K562 (cell line): ENCODE data around the gene CCT4. TPM values are rescaled to one million over a fixed set of nuclear protein-coding genes. Genes with fewer than 3 reads are reported as not detected.
A peak's percentile ranks its signal among the peaks of the same experiment; 100 is the strongest.

Experiments used
- ATAC-seq: fragments of 200-7000 bp; cut with Tn5 transposase; 3 replicates; pipeline ENCODE4 v1.9.1; 2020; ENCODE audit warnings: moderate library complexity
- BruUV-seq: library from RNA; stranded (reverse); fragments of 400-500 nt; replicated peaks from 2 replicates; lab custom pipeline; 2021; lab: Mats Ljungman, UMichigan
- CTCF ChIA-PET: fragments of 300-600 bp; formaldehyde crosslinking; extraction: SDS; loops from one replicate; lab custom pipeline; 2021; ENCODE audit warnings: low intra/inter-chr PET ratio; lab: Yijun Ruan, JAX
- POLR2A ChIA-PET: fragments of 300-600, 350-650 bp; sonication (Branson Sonifier 250); formaldehyde crosslinking; extraction: SDS; loops from one replicate; lab custom pipeline; 2021; ENCODE audit warnings: antibody characterized with exemption, inconsistent platforms; lab: Yijun Ruan, JAX
- DNase-seq, 4 experiments: peaks; one replicate each; pipeline versions ENCODE4 v3.0.0 to v3.0.0-alpha.2; 2011 to 2018; ENCODE audit warnings: low spot score in 3 of 4, mixed read lengths in 3 of 4; ENCODE audit errors: extremely low read depth in 1 of 4
- FAIRE-seq: peaks from 2 replicates; lab custom pipeline; 2011; peaks lifted over from hg19 to GRCh38; lab: Jason Lieb, UNC
- H2AFZ ChIP-seq: 2 replicates; pipeline ENCODE4 v1.6.0; 2011; ENCODE audit warnings: low read depth, low read length, control low read depth, inconsistent platforms
- H3K27ac ChIP-seq: fragments of 200-600 bp; 3 replicates; pipeline ENCODE4 v1.8.0; 2011; ENCODE audit warnings: low read depth, mild to moderate bottlenecking, control low read depth, inconsistent platforms, low read length, moderate library complexity, mixed read lengths; ENCODE audit errors: extremely low read depth
- H3K27me3 ChIP-seq, 2 experiments: fragments of 300-600 bp in 1 of 2; 2 replicates in 1 of 2; 3 replicates in 1 of 2; pipeline versions ENCODE4 v1.6.0 to v1.8.0; 2011; ENCODE audit warnings: inconsistent platforms in 2 of 2, low read length in 2 of 2, mild to moderate bottlenecking in 1 of 2, mixed read lengths in 1 of 2, moderate library complexity in 1 of 2; ENCODE audit not compliant: control insufficient read depth in 2 of 2, insufficient read depth in 2 of 2
- H3K36me3 ChIP-seq: fragments of 300-600 bp; 3 replicates; pipeline ENCODE4 v1.8.0; 2011; ENCODE audit warnings: mild to moderate bottlenecking, low read length, inconsistent platforms; ENCODE audit not compliant: control insufficient read depth, insufficient read depth
- H3K4me1 ChIP-seq, 2 experiments: fragments of 200-600 bp in 1 of 2; replicated peaks in 1 of 2; 2 replicates in 1 of 2; 3 replicates in 1 of 2; pipeline versions ENCODE4 v1.5.1 to v1.8.0; 2011; ENCODE audit warnings: inconsistent platforms in 2 of 2, low read length in 2 of 2, mild to moderate bottlenecking in 1 of 2, mixed read lengths in 1 of 2, moderate library complexity in 1 of 2; ENCODE audit not compliant: control insufficient read depth in 2 of 2, insufficient read depth in 2 of 2
- H3K4me2 ChIP-seq: 2 replicates; pipeline ENCODE4 v1.6.1; 2011; ENCODE audit warnings: low read length, control low read depth, inconsistent platforms, mixed read lengths; ENCODE audit not compliant: insufficient read depth
- H3K4me3 ChIP-seq: fragments of 200-600 bp; sonication (generic), shearing (Covaris generic); 2 replicates; pipeline ENCODE4 v1.5.1; 2016; ENCODE audit warnings: control low read depth, inconsistent platforms
- H3K79me2 ChIP-seq: fragments of 200-600 bp; 3 replicates; pipeline ENCODE4 v1.8.0; 2011; ENCODE audit warnings: low read length, inconsistent platforms; ENCODE audit not compliant: control insufficient read depth, insufficient read depth
- H3K9ac ChIP-seq, 2 experiments: 2 replicates each; pipeline versions ENCODE4 v1.6.0 to v1.6.1; 2011; ENCODE audit warnings: low read depth in 2 of 2, low read length in 2 of 2, control low read depth in 1 of 2, inconsistent platforms in 1 of 2, mild to moderate bottlenecking in 1 of 2, mixed read lengths in 1 of 2; ENCODE audit not compliant: insufficient read depth in 1 of 2
- H3K9me1 ChIP-seq: one replicate; pipeline ENCODE4 v1.6.0; 2011; ENCODE audit warnings: inconsistent platforms, mild to moderate bottlenecking, low read length, moderate library complexity; ENCODE audit not compliant: control insufficient read depth, insufficient read depth
- H3K9me3 ChIP-seq: replicated peaks from 2 replicates; pipeline ENCODE4 v1.5.1; 2011; ENCODE audit warnings: low read depth, low read length, inconsistent platforms; ENCODE audit not compliant: control insufficient read depth, insufficient read depth
- H4K20me1 ChIP-seq: replicated peaks from 2 replicates; pipeline ENCODE4 v1.6.1; 2011; ENCODE audit warnings: low read length, inconsistent platforms, mixed read lengths; ENCODE audit not compliant: control insufficient read depth, insufficient read depth
- CBFA2T3 ChIP-seq: fragments of 450-650 bp; IDR thresholded peaks from 2 replicates; pipeline ENCODE4 v1.6.1; 2017
- CTBP1 ChIP-seq: fragments of 450-650 bp; IDR thresholded peaks from 2 replicates; pipeline ENCODE4 v1.6.1; 2016; ENCODE audit warnings: borderline replicate concordance
- ESRRA ChIP-seq: fragments of 450-650 bp; IDR thresholded peaks from 2 replicates; pipeline ENCODE4 v1.6.1; 2014; ENCODE audit warnings: low read depth, mild to moderate bottlenecking, moderate library complexity, borderline replicate concordance
- NFRKB ChIP-seq: fragments of 450-650 bp; IDR thresholded peaks from 2 replicates; pipeline ENCODE4 v1.6.1; 2016; ENCODE audit warnings: low read depth
- RBM39 ChIP-seq: fragments of 200-400 bp; formaldehyde crosslinking; optimal IDR thresholded peaks from 2 replicates; pipeline ENCODE3; 2018; ENCODE audit warnings: low read depth, low read length
- ZBTB8A ChIP-seq: fragments of 450-650 bp; IDR thresholded peaks from 2 replicates; pipeline ENCODE4 v1.6.1; 2018; ENCODE audit warnings: mild to moderate bottlenecking, moderate library complexity; ENCODE audit not compliant: partially characterized antibody
- ZFP30 ChIP-seq: fragments of 250-450 bp; sonication (Bioruptor Pico); IDR thresholded peaks from 2 replicates; pipeline ENCODE4 v1.8.0; 2022; ENCODE audit warnings: moderate library complexity, mild to moderate bottlenecking, inconsistent platforms, borderline replicate concordance
- WGBS: fragments of 100-300 bp; shearing (Covaris generic); methylation state at CpG from one replicate; pipeline ENCODE4 v1.1.6; 2016; ENCODE audit warnings: low coverage, mixed read lengths; ENCODE audit not compliant: insufficient coverage; ENCODE audit errors: missing lambda C conversion rate; 5-methylcytosine and 5-hydroxymethylcytosine counted together
- in situ Hi-C: fragments of 300-500 bp; cut with MboI; formaldehyde crosslinking; loops from 4 replicates; pipeline ENCODE4 v1.15.0; 2018; ENCODE audit warnings: inconsistent platforms, mixed read lengths
- intact Hi-C: fragments of 100-400 bp; cut with micrococcal nuclease; formaldehyde crosslinking; loops from 2 replicates; pipeline ENCODE4 v1.14.2; 2022
- polyA plus RNA-seq, 8 experiments: library from polyadenylated mRNA; depleted of rRNA in 4 of 8; stranded (reverse) in 5 of 8; unstranded in 3 of 8; fragments of >200 nt; fragmentation: Nextera tagmentation in 2 of 8; fragmentation: Illumina TruSeq in 1 of 8; extraction: Ambion mirVana in 2 of 8; extraction: Trizol in 1 of 8; gene quantifications; 2 replicates each; pipeline versions ENCODE4 v1.2.1 to v1.2.3, GENCODE V29; 2011 to 2014; ENCODE audit warnings: inconsistent platforms in 1 of 8, missing spikeins in 1 of 8
- total RNA-seq, 7 experiments: library from RNA; depleted of rRNA in 6 of 7; stranded (reverse); fragments of >200 nt in 6 of 7; fragmentation: Illumina TruSeq in 2 of 7; extraction: Trizol in 2 of 7; gene quantifications; 2 replicates each; pipeline versions ENCODE4 v1.2.1 to v1.2.3, GENCODE V29; 2011 to 2021; ENCODE audit warnings: low replicate concordance in 1 of 7

Gene CCT4
- total and polyA plus RNA-seq, 9 of the 15 experiments (the other 6 are each of a cell fraction or from before 2014, with no cell fraction given) = 101 to 368 (median 303) TPM

DNA sequence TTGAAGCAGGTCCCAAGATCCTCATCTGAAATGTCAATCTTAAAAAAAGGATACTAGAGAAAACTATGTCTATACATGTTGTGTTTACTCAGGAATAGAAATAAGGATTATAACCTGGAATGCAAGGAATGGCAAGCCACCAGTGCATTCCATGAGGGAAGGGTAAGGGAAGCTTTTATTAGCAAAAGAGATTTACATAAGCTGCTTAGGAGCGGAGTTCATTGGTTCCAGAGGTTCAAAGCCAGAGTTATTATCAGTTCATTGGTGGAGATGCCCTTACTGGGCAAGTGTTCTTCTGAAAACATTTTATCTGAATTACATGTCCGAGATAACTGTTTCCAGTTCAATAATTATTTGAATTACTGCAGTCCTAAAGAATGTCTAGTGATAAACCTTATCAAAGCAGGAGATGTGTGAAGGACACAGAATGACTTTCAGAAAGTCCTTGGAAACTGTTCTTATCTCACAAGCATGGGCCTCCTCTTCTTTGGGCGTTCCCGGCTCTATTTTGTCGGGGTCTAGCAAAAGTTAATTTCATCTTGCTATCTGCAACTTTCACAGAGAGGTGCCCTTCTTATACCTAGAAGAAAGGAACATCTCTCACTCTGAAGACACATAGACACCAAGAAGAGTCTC, 40.5 kb upstream of the CCT4 start:
- 12% methylated on average over 5 of the region's 5 CpGs for WGBS
- intact Hi-C loops (no loop called here), in situ Hi-C loops (no loop called here)
- Histone ChIP-seq H3K4me1 (peaks cover 0 to 13% of the 10 kb centered on the region in 2 experiments; a peak in 3 of 5 replicates), H3K4me2 (peak overlapping the region; percentile 10; the same call in 1 of the 2 replicates), H3K27me3 (no peaks in the 10 kb centered on the region), H3K9me3 (no peaks in the 10 kb centered on the region), H3K27ac (no peak overlapping the region), H3K9ac (no peak overlapping the region), H2AFZ (peak overlapping the region; percentile 7; the same call in 1 of the 2 replicates), H4K20me1 (no peaks in the 10 kb centered on the region), H3K4me3 (no peak overlapping the region), H3K36me3 (no peaks in the 10 kb centered on the region), H3K9me1 (no peaks in the 10 kb centered on the region), H3K79me2 (no peaks in the 10 kb centered on the region)
- CTCF ChIA-PET = no interaction called here
- TF ChIP-seq ESRRA (peak; percentile 96), RBM39 (no peak), NFRKB (no peak), CTBP1 (peak; percentile 41; the same call in 1 of the 2 replicates), ZFP30 (CRISPR knock-in tag) (no peak), CBFA2T3 (peak; percentile 39; the same call in 1 of the 2 replicates), ZBTB8A (no peak)
- FAIRE-seq (peak; percentile 44), ATAC-seq (no peak; the same call in 2 of the 3 replicates), DNase-seq (peak in 2 of 4 experiments; percentile 12 to 31)
- POLR2A ChIA-PET = interaction anchor here (0.6 to 1.2 kb wide), 3 partner anchors 9 to 138 kb away, joined by 3 read pairs; no protein-coding TSS in a partner anchor
- no TSS peak for BruUV-seq
